H1 (cell line): ENCODE results near the gene PHACTR1. TPM values are rescaled to one million over a fixed set of nuclear protein-coding genes. Genes with fewer than 3 reads are reported as not detected.

ENCODE experiments used
- CTCF ChIA-PET: fragments of 300-600 bp; sonication (Branson Sonifier 250); formaldehyde crosslinking; loops from one replicate; lab custom pipeline; 2021; ENCODE audit not compliant: partially characterized antibody; lab: Charles Lee
- POLR2A ChIA-PET: fragments of 300-600 bp; sonication (Branson Sonifier 250); formaldehyde crosslinking; loops from one replicate; lab custom pipeline; 2021; ENCODE audit warnings: inconsistent platforms; ENCODE audit not compliant: partially characterized antibody; lab: Charles Lee
- DNase-seq, 2 experiments: peaks; one replicate each; pipeline versions ENCODE4 v3.0.0 to v3.0.0-alpha.2; 2010 to 2022; ENCODE audit warnings: low spot score in 2 of 2, low read depth in 1 of 2, mixed read lengths in 1 of 2
- FAIRE-seq: peaks from 2 replicates; lab custom pipeline; 2011; peaks lifted over from hg19 to GRCh38; lab: Jason Lieb, UNC
- H2AFZ ChIP-seq: 2 replicates; pipeline ENCODE4 v1.8.1; 2012; ENCODE audit warnings: low read length, inconsistent platforms
- H2AK5ac ChIP-seq: 2 replicates; pipeline ENCODE4 v1.6.1; 2013; ENCODE audit warnings: low read depth, low read length
- H2BK120ac ChIP-seq: replicated peaks from 2 replicates; pipeline ENCODE3; 2013; ENCODE audit warnings: low read depth, low read length, inconsistent platforms
- H2BK12ac ChIP-seq: 2 replicates; pipeline ENCODE4 v1.6.1; 2013; ENCODE audit warnings: low read depth, low read length
- H2BK15ac ChIP-seq: 2 replicates; pipeline ENCODE4 v1.6.1; 2013; ENCODE audit warnings: low read length
- H2BK20ac ChIP-seq: 2 replicates; pipeline ENCODE4 v1.6.1; 2013; ENCODE audit warnings: low read length
- H2BK5ac ChIP-seq: 2 replicates; pipeline ENCODE4 v1.6.1; 2013; ENCODE audit warnings: low read depth, low read length
- H3K14ac ChIP-seq: 2 replicates; pipeline ENCODE4 v1.6.1; 2013; ENCODE audit warnings: inconsistent platforms; ENCODE audit not compliant: insufficient read length
- H3K18ac ChIP-seq: 2 replicates; pipeline ENCODE4 v1.6.1; 2013; ENCODE audit warnings: low read length; ENCODE audit errors: extremely low read depth
- H3K23ac ChIP-seq: 2 replicates; pipeline ENCODE4 v1.6.1; 2013; ENCODE audit warnings: inconsistent platforms; ENCODE audit not compliant: insufficient read length
- H3K23me2 ChIP-seq: 2 replicates; pipeline ENCODE4 v1.6.1; 2013; ENCODE audit warnings: low read depth, low read length
- H3K27ac ChIP-seq: 2 replicates; pipeline ENCODE4 v1.6.1; 2011; ENCODE audit warnings: low read depth, low read length, inconsistent platforms
- H3K27me3 ChIP-seq, 4 experiments: replicated peaks in 1 of 4; 1 replicate in 1 of 4; 2 replicates in 3 of 4; pipeline versions ENCODE4 v1.6.1 to v1.8.1; 2011 to 2013; ENCODE audit warnings: low read length in 3 of 4, mild to moderate bottlenecking in 3 of 4, inconsistent platforms in 2 of 4, mixed read lengths in 2 of 4, moderate library complexity in 1 of 4; ENCODE audit not compliant: control insufficient read depth in 3 of 4, insufficient read depth in 3 of 4; ENCODE audit errors: extremely low read depth in 1 of 4
- H3K36me3 ChIP-seq, 4 experiments: 2 replicates each; pipeline versions ENCODE4 v1.6.1 to v1.8.1; 2011 to 2013; ENCODE audit warnings: mild to moderate bottlenecking in 4 of 4, low read length in 3 of 4, moderate library complexity in 2 of 4, control low read depth in 1 of 4, inconsistent platforms in 1 of 4; ENCODE audit not compliant: insufficient read depth in 4 of 4, control insufficient read depth in 2 of 4
- H3K4ac ChIP-seq: replicated peaks from 2 replicates; pipeline ENCODE3; 2013; ENCODE audit warnings: low read length, low read depth, mixed read lengths, inconsistent platforms; ENCODE audit not compliant: insufficient read length
- H3K4me1 ChIP-seq, 4 experiments: replicated peaks in 1 of 4; 1 replicate in 1 of 4; 2 replicates in 3 of 4; pipeline versions ENCODE4 v1.6.1 to v1.8.1; 2011 to 2013; ENCODE audit warnings: low read length in 3 of 4, inconsistent platforms in 2 of 4, mixed read lengths in 1 of 4; ENCODE audit not compliant: insufficient read depth in 4 of 4, control insufficient read depth in 3 of 4
- H3K4me2 ChIP-seq, 2 experiments: 2 replicates each; pipeline versions ENCODE4 v1.6.1 to v1.8.1; 2011 to 2013; ENCODE audit warnings: low read depth in 2 of 2, low read length in 2 of 2, control low read depth in 1 of 2, inconsistent platforms in 1 of 2, mild to moderate bottlenecking in 1 of 2; ENCODE audit not compliant: insufficient read depth in 1 of 2
- H3K4me3 ChIP-seq, 4 experiments: fragments of 200-600, 300-600 bp in 1 of 4; sonication (generic), shearing (Covaris generic), sonication (Bioruptor Twin) in 1 of 4; 2 replicates each; pipeline versions ENCODE4 v1.5.1 to v1.8.1; 2011 to 2016; ENCODE audit warnings: low read length in 4 of 4, low read depth in 3 of 4, control low read depth in 2 of 4, inconsistent platforms in 2 of 4, mild to moderate bottlenecking in 2 of 4, mixed read lengths in 1 of 4, moderate library complexity in 1 of 4; ENCODE audit not compliant: insufficient read depth in 2 of 4; ENCODE audit errors: extremely low read depth in 1 of 4
- H3K56ac ChIP-seq: replicated peaks from 2 replicates; pipeline ENCODE3; 2013; ENCODE audit warnings: low read depth, mild to moderate bottlenecking, mixed read lengths, low read length, inconsistent platforms; ENCODE audit not compliant: insufficient read length
- H3K79me1 ChIP-seq: 2 replicates; pipeline ENCODE4 v1.6.1; 2013; ENCODE audit warnings: low read depth, low read length, control low read depth
- H3K79me2 ChIP-seq, 2 experiments: 2 replicates each; pipeline versions ENCODE4 v1.6.1 to v1.8.1; 2012 to 2013; ENCODE audit warnings: low read length in 2 of 2, mild to moderate bottlenecking in 2 of 2, inconsistent platforms in 1 of 2; ENCODE audit not compliant: insufficient read depth in 2 of 2, control insufficient read depth in 1 of 2
- H3K9ac ChIP-seq, 4 experiments: replicated peaks in 1 of 4; 1 replicate in 1 of 4; 2 replicates in 3 of 4; pipeline versions ENCODE4 v1.6.1 to v1.8.1; 2011 to 2013; ENCODE audit warnings: low read depth in 3 of 4, low read length in 3 of 4, control low read depth in 2 of 4, mild to moderate bottlenecking in 2 of 4, moderate library complexity in 2 of 4, inconsistent platforms in 1 of 4; ENCODE audit errors: extremely low read depth in 1 of 4
- H3K9me3 ChIP-seq, 2 experiments: 2 replicates each; pipeline versions ENCODE4 v1.6.1 to v1.8.1; 2012 to 2013; ENCODE audit warnings: mild to moderate bottlenecking in 2 of 2, moderate library complexity in 2 of 2, control low read depth in 1 of 2, inconsistent platforms in 1 of 2, low read depth in 1 of 2, low read length in 1 of 2, mixed read lengths in 1 of 2; ENCODE audit not compliant: insufficient read depth in 2 of 2
- H4K20me1 ChIP-seq, 2 experiments: replicated peaks in 1 of 2; 2 replicates each; pipeline versions ENCODE3 to v1.8.1; 2011 to 2013; ENCODE audit warnings: inconsistent platforms in 2 of 2, low read length in 2 of 2, mild to moderate bottlenecking in 1 of 2; ENCODE audit not compliant: insufficient read depth in 2 of 2, control insufficient read depth in 1 of 2
- H4K5ac ChIP-seq: 2 replicates; pipeline ENCODE4 v1.6.1; 2013; ENCODE audit warnings: low read length, low read depth, mixed read lengths, inconsistent platforms; ENCODE audit not compliant: insufficient read length
- H4K8ac ChIP-seq: 2 replicates; pipeline ENCODE4 v1.8.0; 2013; ENCODE audit warnings: mild to moderate bottlenecking, moderate library complexity, low read length, inconsistent platforms; ENCODE audit not compliant: insufficient read depth; ENCODE audit errors: extremely low read depth
- H4K91ac ChIP-seq: replicated peaks from 2 replicates; pipeline ENCODE3; 2013; ENCODE audit warnings: low read length, mixed read lengths, inconsistent platforms; ENCODE audit not compliant: insufficient read length
- CBX8 ChIP-seq: fragments of 300-800, 300-1000 bp; sonication (generic); IDR thresholded peaks from 2 replicates; pipeline ENCODE4 v1.7.1; 2016; ENCODE audit warnings: low read depth, low read length, borderline replicate concordance
- CTBP2 ChIP-seq: IDR thresholded peaks from 2 replicates; pipeline ENCODE4 v1.7.0; 2011; ENCODE audit warnings: borderline replicate concordance, mild to moderate bottlenecking, moderate library complexity, mixed read lengths, low read length; ENCODE audit not compliant: insufficient read depth, insufficient read length
- CTCF ChIP-seq, 3 experiments: IDR thresholded peaks; 1 replicate in 2 of 3; 2 replicates in 1 of 3; pipeline versions ENCODE4 v1.5.1 to v1.6.1; 2011; ENCODE audit warnings: low read length in 3 of 3, mild to moderate bottlenecking in 3 of 3, inconsistent platforms in 2 of 3, low read depth in 1 of 3, moderate library complexity in 1 of 3; ENCODE audit not compliant: insufficient read depth in 1 of 3; ENCODE audit errors: control extremely low read depth in 1 of 3
- EGR1 ChIP-seq: IDR thresholded peaks from 2 replicates; pipeline ENCODE4 v1.6.1; 2011; ENCODE audit warnings: low read depth, low read length, borderline replicate concordance
- GTF2F1 ChIP-seq: IDR thresholded peaks from 2 replicates; pipeline ENCODE4 v1.6.1; 2012; ENCODE audit warnings: low read depth, low read length, improper control_type of control experiment, borderline replicate concordance
- NANOG ChIP-seq: IDR thresholded peaks from 2 replicates; pipeline ENCODE4 v1.6.1; 2011; ENCODE audit warnings: low read length, low read depth, mild to moderate bottlenecking, inconsistent platforms; ENCODE audit not compliant: insufficient read depth, poor library complexity, severe bottlenecking
- NRF1 ChIP-seq: IDR thresholded peaks from 2 replicates; pipeline ENCODE4 v1.6.1; 2011; ENCODE audit warnings: mild to moderate bottlenecking, low read depth, low read length, improper control_type of control experiment
- POU5F1 ChIP-seq: IDR thresholded peaks from 2 replicates; pipeline ENCODE4 v1.6.1; 2011; ENCODE audit warnings: low read depth, mild to moderate bottlenecking, low read length, moderate library complexity
- TAF7 ChIP-seq: optimal IDR thresholded peaks from 2 replicates; pipeline ENCODE3; 2011; ENCODE audit warnings: low read depth, mild to moderate bottlenecking, inconsistent platforms, low read length, moderate library complexity, borderline replicate concordance
- WGBS, 2 experiments: shearing (Covaris generic) in 1 of 2; methylation state at CpG; one replicate each; pipeline versions ENCODE4 v1.1.6 to v1.1.7; 2013 to 2015; ENCODE audit warnings: low lambda C conversion rate in 2 of 2, mixed read lengths in 2 of 2, inconsistent platforms in 1 of 2, low coverage in 1 of 2, missing lambda C conversion rate in 1 of 2; ENCODE audit not compliant: insufficient replicate concordance in 2 of 2, insufficient coverage in 1 of 2, insufficient read length in 1 of 2; ENCODE audit errors: extremely low coverage in 1 of 2, missing lambda C conversion rate in 1 of 2; 5-methylcytosine and 5-hydroxymethylcytosine counted together
- polyA plus RNA-seq, 7 experiments: library from polyadenylated mRNA; depleted of rRNA in 3 of 7; stranded (reverse) in 5 of 7; unstranded in 2 of 7; fragments of >200 nt in 5 of 7; fragments of 200-250 nt in 2 of 7; gene quantifications; 1 replicate in 5 of 7; 2 replicates in 1 of 7; 4 replicates in 1 of 7; pipeline versions ENCODE4 v1.2.1 to v1.2.3, GENCODE V29; 2011 to 2013; ENCODE audit warnings: missing spikeins in 2 of 7, mixed read lengths in 2 of 7
- total RNA-seq: library from RNA; stranded (reverse); fragmentation: NEBNext Ultra II Directional; extraction: Animal tissue kit (Norgen Biotek cat#: 25700); gene quantifications from 2 replicates; pipeline ENCODE4 v1.2.1, GENCODE V29; 2021

The PHACTR1 gene
- total and polyA plus RNA-seq, 2 of the 8 experiments (the other 6 are each of a cell fraction or from before 2014, with no cell fraction given) = 3.9 to 17.1 TPM

GRCh38 chr6:12815089-12815488, 98.5 kb downstream of the PHACTR1 start:
- Histone ChIP-seq H3K56ac (no peak overlapping the region), H2BK5ac (no peak overlapping the region), H3K4ac (no peak overlapping the region), H3K4me1 (0 out of 7 replicates have a peak, but pooled peaks cover 0 to 1% (median 0%) of the 10 kb centered on the region in 4 experiments), H2BK120ac (no peak overlapping the region), H2AFZ (no peak overlapping the region), H3K18ac (no peak overlapping the region), H3K23me2 (no peaks in the 10 kb centered on the region), H3K27ac (no peak overlapping the region), H3K36me3 (no peaks in the 10 kb centered on the region), H3K27me3 (no peaks in the 10 kb centered on the region), H4K20me1 (no peaks in the 10 kb centered on the region), H3K4me3 (no peak overlapping the region), H3K9me3 (no peaks in the 10 kb centered on the region; a peak in 1 of 4 replicates), H3K23ac (no peak overlapping the region), H4K5ac (no peak overlapping the region), H3K79me2 (no peaks in the 10 kb centered on the region), H2BK12ac (no peak overlapping the region), H3K14ac (no peak overlapping the region), H4K8ac (no peak overlapping the region), H3K79me1 (no peaks in the 10 kb centered on the region; the same call in 1 of the 2 replicates), H3K4me2 (no peak overlapping the region), H2BK20ac (no peak overlapping the region), H3K9ac (no peak overlapping the region), H4K91ac (no peak overlapping the region), H2AK5ac (no peak overlapping the region), H2BK15ac (no peak overlapping the region)
- TF ChIP-seq NRF1 (no peak), CTBP2 (no peak), POU5F1 (no peak), GTF2F1 (no peak), CTCF (IDR thresholded peaks at IDR 0.05; ENCODE audit: control extremely low read depth in 1 of 3, insufficient read depth in 1 of 3, low read depth in 1 of 3, low read length in 3 of 3) (no peak), TAF7 (no peak), EGR1 (no peak), CBX8 (no peak), NANOG (no peak)
- FAIRE-seq (no peak), DNase-seq (no peak)
- POLR2A ChIA-PET = no interaction called here
- CTCF ChIA-PET = no interaction called here
- 76% methylated on average over 2 of the region's 2 CpGs; no CpG with 5 or more reads in 1 of the 2 experiments for WGBS, 2 experiments
